Activated T-cell treated with anti-CD3 and anti-CD28 coated beads, Interleukin-2, amount 50 U/mL, for 48 hours (primary cell): ENCODE measurements around the gene MTG2.
"Not testable (repeated sequence)": the region's sequence is repeated elsewhere in the genome, so short reads cannot be mapped to it uniquely, and the experiment has no call there.

Source experiments
- DNase-seq, 2 experiments: peaks; one replicate each; pipeline ENCODE4 v3.0.0-alpha.2; 2020

The MTG2 gene

GRCh38 chr20:62146019-62146755 lies 36.6 kb upstream of the MTG2 start:
- no peak for DNase-seq

- no peak for DNase-seq
Observed at GRCh38 chr20:62147125-62147524, 35.7 kb upstream of the MTG2 start.

- no peak for DNase-seq
Observed at GRCh38 chr20:62147528-62147927, 35.3 kb upstream of the MTG2 start.

GRCh38 chr20:62148383-62148782 lies 34.4 kb upstream of the MTG2 start:
- not testable (repeated sequence) for DNase-seq

- no peak for DNase-seq
Observed at GRCh38 chr20:62148908-62149314, 33.9 kb upstream of the MTG2 start.

GRCh38 chr20:62149532-62150309 lies 33.1 kb upstream of the MTG2 start:
- DNase-seq: no peak

- no peak for DNase-seq
Observed at GRCh38 chr20:62150310-62150575, 32.6 kb upstream of the MTG2 start.

GRCh38 chr20:62151225-62151624 lies 31.6 kb upstream of the MTG2 start:
- no peak for DNase-seq

DNA sequence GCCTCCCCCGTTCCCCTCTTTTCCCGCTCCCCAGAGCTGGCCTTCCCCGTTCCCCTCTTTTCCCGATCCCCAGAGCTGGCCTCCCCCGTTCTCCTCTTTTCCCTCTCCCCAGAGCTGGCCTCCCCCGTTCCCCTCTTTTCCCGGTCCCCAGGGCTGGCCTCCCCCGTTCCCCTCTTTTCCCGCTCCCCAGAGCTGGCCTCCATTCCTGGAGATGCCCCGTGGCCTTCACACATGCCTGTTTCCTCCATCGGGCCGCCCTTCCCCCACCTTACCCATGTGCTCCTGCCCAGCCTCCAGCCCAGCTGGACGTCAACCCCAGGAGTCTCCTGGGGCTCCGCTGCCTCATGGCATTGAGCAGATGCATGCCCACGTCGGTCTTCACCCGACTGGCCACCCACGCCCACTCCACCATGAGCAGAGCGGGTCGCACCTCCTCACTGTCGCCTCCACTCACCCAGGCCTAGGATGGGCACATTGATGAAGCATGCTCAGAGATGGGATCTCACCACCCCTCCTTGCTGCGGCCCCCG lies 30.9 kb upstream of the MTG2 start:
- no peak for DNase-seq

- DNase-seq: no peak
Observed at GRCh38 chr20:62155428-62156253, 27.2 kb upstream of the MTG2 start.

DNA sequence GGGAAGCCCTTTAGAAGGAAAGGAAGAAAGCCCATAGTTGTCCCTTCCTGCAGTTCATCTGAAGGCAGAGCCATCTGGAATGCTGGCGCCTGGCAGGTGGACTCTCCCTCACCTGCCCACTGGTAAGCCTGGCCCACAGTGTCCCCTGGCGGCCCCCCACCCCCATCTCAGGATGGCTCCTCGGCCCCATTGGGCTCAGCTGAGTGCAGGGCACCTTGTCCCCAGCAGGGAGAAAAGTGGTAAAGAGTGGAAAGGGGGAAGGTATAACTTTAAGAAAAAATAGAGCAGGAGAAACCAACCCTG lies 26.6 kb upstream of the MTG2 start:
- no peak for DNase-seq

DNA sequence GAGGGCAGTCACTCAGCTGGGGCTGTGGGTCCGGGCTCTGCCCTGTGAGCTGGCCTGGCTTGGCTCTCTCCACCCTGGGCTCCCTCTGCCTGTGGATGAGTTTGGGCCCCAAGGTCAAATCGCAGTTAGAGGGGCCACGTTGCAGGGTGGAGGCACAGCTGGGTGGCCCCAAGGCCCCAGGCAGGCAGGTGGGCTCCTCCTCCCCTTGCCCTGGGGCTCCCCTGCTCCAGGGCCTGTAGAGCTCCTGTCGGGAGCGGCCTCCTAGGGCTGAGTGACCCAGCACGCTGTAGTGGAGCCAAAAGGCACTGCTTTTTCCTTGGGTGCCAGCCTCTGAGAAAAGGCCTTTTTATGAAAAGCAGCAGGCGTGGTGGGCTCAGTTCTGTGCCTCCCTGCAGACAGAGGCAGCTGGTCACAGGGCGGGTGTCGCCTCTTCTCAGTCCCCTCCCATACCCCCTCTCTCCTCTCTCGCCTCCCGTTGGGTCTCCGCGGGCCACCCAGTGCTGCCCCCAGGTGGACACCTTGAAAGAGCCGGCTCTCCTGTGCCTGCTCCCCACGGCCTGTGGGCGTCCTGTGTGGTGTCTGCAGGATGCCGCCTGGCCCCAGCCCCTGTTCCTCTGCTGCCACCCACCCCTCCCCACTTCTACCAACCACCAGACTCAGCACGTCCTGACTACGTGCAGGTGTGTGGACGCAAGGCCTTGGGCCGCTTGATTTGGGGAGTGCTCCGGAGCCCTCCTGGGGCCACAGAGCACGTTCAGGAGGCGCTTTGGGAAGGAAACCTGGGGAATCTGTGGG lies 26.0 kb upstream of the MTG2 start:
- DNase-seq: peak; percentile 85 to 86

- DNase-seq: no peak
Observed at GRCh38 chr20:62157387-62158087, 25.3 kb upstream of the MTG2 start.

GRCh38 chr20:62158088-62158400 lies 24.8 kb upstream of the MTG2 start:
- DNase-seq: no peak

- DNase-seq: no peak
Observed at GRCh38 chr20:62158541-62158940, 24.3 kb upstream of the MTG2 start.

- DNase-seq: no peak
Observed at GRCh38 chr20:62159052-62159451, 23.8 kb upstream of the MTG2 start.

GRCh38 chr20:62159839-62160238 lies 23.0 kb upstream of the MTG2 start:
- peak; percentile 87 to 88 for DNase-seq

GRCh38 chr20:62160253-62160652 lies 22.6 kb upstream of the MTG2 start:
- DNase-seq: no peak

GRCh38 chr20:62160876-62161275 lies 22.0 kb upstream of the MTG2 start:
- DNase-seq: no peak

DNA sequence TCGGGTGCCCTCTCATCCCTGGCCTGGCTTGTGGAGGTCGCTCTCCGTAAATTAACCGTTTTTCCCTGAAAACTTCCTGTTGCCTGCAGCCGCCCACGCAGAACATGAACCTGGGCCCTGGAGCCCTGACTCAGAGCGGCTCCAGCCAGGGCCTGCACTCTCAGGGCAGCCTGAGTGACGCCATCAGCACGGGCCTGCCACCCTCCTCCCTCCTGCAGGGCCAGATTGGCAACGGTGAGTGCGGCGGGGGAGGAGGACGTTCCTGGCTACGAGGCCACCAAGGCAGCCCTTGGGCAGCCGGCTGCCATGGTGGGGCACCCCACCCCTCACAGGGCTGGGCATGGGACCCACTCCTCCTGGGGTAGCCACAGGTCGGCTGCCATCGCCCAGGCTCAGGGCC lies 21.5 kb upstream of the MTG2 start:
- no peak for DNase-seq

- no peak for DNase-seq
Observed at GRCh38 chr20:62162765-62163484, 19.9 kb upstream of the MTG2 start.

DNA sequence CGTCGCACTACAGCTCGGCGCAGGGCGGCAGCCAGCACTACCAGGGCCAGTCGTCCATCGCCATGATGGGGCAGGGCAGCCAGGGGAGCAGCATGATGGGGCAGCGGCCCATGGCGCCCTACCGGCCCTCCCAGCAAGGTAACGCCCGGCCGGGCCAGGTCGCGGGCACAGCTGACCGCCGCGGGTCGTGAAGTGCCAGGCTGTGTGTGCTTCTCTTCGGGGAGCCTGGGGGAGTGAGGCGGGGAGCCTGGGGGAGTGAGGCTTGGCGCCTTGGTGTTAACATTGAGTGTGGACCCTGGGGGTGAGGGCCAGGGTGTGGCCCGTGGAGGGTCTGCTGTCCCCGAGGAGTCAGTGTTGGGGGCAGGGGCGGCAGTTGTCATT lies 19.4 kb upstream of the MTG2 start:
- no peak for DNase-seq
